PC-9 (cell line): Measurements from ENCODE around the gene ELF4.

Source experiments
- EZH2 ChIP-seq: fragments of 200-600 bp; sonication (generic); IDR thresholded peaks from 2 replicates; pipeline ENCODE4 v1.8.0; 2017; ENCODE audit warnings: antibody characterized with exemption, low read depth
- TF ChIP-seq, protein P1 (sequence below): fragments of 200-600 bp; sonication (generic); conservative IDR thresholded peaks from 2 replicates; pipeline ENCODE4 v1.6.1; 2017; ENCODE audit warnings: mixed run types, antibody characterized with exemption, mild to moderate bottlenecking, moderate library complexity

DNA sequence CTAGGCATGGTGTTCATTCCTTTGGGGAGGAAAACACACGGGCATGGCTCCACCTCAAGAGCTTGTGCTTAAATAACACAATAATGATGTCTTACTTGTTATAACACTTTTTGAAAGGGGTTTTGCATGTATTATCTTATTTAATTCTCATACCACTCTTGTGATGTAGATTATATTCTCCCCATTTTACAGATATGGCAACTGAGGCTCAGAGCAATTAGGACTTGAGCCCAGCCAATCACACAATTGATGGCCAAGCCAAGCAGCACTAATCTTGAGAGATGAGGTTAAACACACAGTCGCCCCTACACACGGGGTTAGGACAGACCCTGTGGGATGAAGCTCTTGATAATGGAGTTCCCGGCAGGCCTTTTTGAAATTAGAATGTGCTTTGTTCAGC, 82.7 kb downstream of the ELF4 start:
- TF ChIP-seq, protein P1, sequence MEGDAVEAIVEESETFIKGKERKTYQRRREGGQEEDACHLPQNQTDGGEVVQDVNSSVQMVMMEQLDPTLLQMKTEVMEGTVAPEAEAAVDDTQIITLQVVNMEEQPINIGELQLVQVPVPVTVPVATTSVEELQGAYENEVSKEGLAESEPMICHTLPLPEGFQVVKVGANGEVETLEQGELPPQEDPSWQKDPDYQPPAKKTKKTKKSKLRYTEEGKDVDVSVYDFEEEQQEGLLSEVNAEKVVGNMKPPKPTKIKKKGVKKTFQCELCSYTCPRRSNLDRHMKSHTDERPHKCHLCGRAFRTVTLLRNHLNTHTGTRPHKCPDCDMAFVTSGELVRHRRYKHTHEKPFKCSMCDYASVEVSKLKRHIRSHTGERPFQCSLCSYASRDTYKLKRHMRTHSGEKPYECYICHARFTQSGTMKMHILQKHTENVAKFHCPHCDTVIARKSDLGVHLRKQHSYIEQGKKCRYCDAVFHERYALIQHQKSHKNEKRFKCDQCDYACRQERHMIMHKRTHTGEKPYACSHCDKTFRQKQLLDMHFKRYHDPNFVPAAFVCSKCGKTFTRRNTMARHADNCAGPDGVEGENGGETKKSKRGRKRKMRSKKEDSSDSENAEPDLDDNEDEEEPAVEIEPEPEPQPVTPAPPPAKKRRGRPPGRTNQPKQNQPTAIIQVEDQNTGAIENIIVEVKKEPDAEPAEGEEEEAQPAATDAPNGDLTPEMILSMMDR: no peak
- no peak for TF ChIP-seq EZH2
